ENCODE measurements around the gene SFT2D1. TPM values are rescaled to one million over a fixed set of nuclear protein-coding genes. Genes with fewer than 3 reads are reported as not detected.

Gene SFT2D1
- total and polyA plus RNA-seq, 9 of the 15 experiments (the other 6 are each of a cell fraction or from before 2014, with no cell fraction given): 54.4 to 140 (median 74.6) TPM

GRCh38 chr6:166308769-166309589 is 33.4 kb downstream of the SFT2D1 start:
- Histone ChIP-seq H3K36me3 (ENCODE audit: control insufficient read depth, insufficient read depth, low read length) (no peaks in the 10 kb centered on the region), H3K27me3 (ENCODE audit: control insufficient read depth in 2 of 2, insufficient read depth in 2 of 2, low read length in 2 of 2) (peaks cover 24 to 41% of the 10 kb centered on the region in 2 experiments), H4K20me1 (replicated peaks; ENCODE audit: control insufficient read depth, insufficient read depth, low read length) (no peaks in the 10 kb centered on the region), H3K9ac (ENCODE audit: insufficient read depth in 1 of 2, low read depth in 2 of 2, low read length in 2 of 2) (no peak overlapping the region), H3K79me2 (ENCODE audit: control insufficient read depth, insufficient read depth, low read length) (no peaks in the 10 kb centered on the region), H2AFZ (ENCODE audit: low read depth, low read length) (no peak overlapping the region), H3K9me1 (ENCODE audit: control insufficient read depth, insufficient read depth, low read length) (no peaks in the 10 kb centered on the region), H3K4me2 (ENCODE audit: insufficient read depth, low read length) (no peak overlapping the region), H3K9me3 (replicated peaks; ENCODE audit: control insufficient read depth, insufficient read depth, low read depth, low read length) (no peaks in the 10 kb centered on the region), H3K4me3 (no peak overlapping the region), H3K27ac (ENCODE audit: extremely low read depth, low read depth, low read length) (no peak overlapping the region), H3K4me1 (replicated peaks in 1 of 2; ENCODE audit: control insufficient read depth in 2 of 2, insufficient read depth in 2 of 2, low read length in 2 of 2) (peaks cover 0 to 8% of the 10 kb centered on the region in 2 experiments; a peak in 2 of 5 replicates)
- DNase-seq (ENCODE audit: extremely low read depth in 1 of 4, low spot score in 3 of 4): no peak
- whole genome bisulfite sequencing (ENCODE audit: insufficient coverage, low coverage, missing lambda C conversion rate): 25% methylated on average over 11 of the region's 11 CpGs
- in situ Hi-C loops (cut with MboI) (no loop called here), intact Hi-C loops (cut with micrococcal nuclease) (no loop called here)
- POLR2A ChIA-PET: interaction anchor here (0.6 kb wide), 1 partner anchor 1035 kb away, joined by 4 read pairs; no protein-coding TSS in a partner anchor
- CTCF ChIA-PET (ENCODE audit: low intra/inter-chr PET ratio): no interaction called here
- BruUV-seq (replicated peaks): no TSS peak
- no peak for ATAC-seq
- FAIRE-seq: no peak
- TF ChIP-seq RHOXF2B (CRISPR knock-in tag; conservative IDR thresholded peaks at IDR 0.05): no peak
- no peak for TF ChIP-seq ZSCAN29 (IDR thresholded peaks at IDR 0.05)
- TF ChIP-seq HMGXB4 (CRISPR knock-in tag; IDR thresholded peaks at IDR 0.05): no peak
- TF ChIP-seq BRD4 (IDR thresholded peaks at IDR 0.05): no peak
- peak in 1 of 2 experiments; percentile 34 for TF ChIP-seq E2F6 (IDR thresholded peaks at IDR 0.05; ENCODE audit: borderline replicate concordance in 1 of 2, extremely low read depth in 1 of 2, insufficient read depth in 1 of 2, insufficient read length in 1 of 2, low read depth in 1 of 2, low read length in 1 of 2, poor library complexity in 1 of 2, severe bottlenecking in 1 of 2)
- no peak for TF ChIP-seq KDM2B (CRISPR knock-in tag; IDR thresholded peaks at IDR 0.05)
- TF ChIP-seq HNRNPK (IDR thresholded peaks at IDR 0.05; ENCODE audit: low read depth, low read length, poor library complexity, severe bottlenecking): no peak
- peak; percentile 69 for TF ChIP-seq L3MBTL2 (IDR thresholded peaks at IDR 0.05)
- TF ChIP-seq DACH1 (IDR thresholded peaks at IDR 0.05; ENCODE audit: partially characterized antibody): no peak
- TF ChIP-seq TRIM24 (IDR thresholded peaks at IDR 0.05): no peak
